Keratinocyte (primary cell): ENCODE data around the gene KRT4. TPM values are rescaled to one million over a fixed set of nuclear protein-coding genes. Genes with fewer than 3 reads are reported as not detected.

Experiments
- DNase-seq: peaks from one replicate; pipeline ENCODE4 v3.0.0-alpha.2; 2011; ENCODE audit warnings: low read depth, missing footprints, low spot score
- FAIRE-seq: peaks from 2 replicates; lab custom pipeline; 2011; peaks lifted over from hg19 to GRCh38; lab: Jason Lieb, UNC
- H2AFZ ChIP-seq: 2 replicates; pipeline ENCODE4 v1.6.0; 2012; ENCODE audit warnings: low read length, control low read depth, inconsistent platforms; ENCODE audit not compliant: control insufficient read depth
- H3K27ac ChIP-seq: 2 replicates; pipeline ENCODE4 v1.5.1; 2011; ENCODE audit warnings: low read length; ENCODE audit not compliant: control insufficient read depth, insufficient read depth
- H3K27me3 ChIP-seq: 3 replicates; pipeline ENCODE4 v1.6.0; 2011; ENCODE audit warnings: low read length; ENCODE audit not compliant: control insufficient read depth, insufficient read depth; ENCODE audit errors: extremely low read depth
- H3K36me3 ChIP-seq, 2 experiments: 2 replicates in 1 of 2; 3 replicates in 1 of 2; pipeline ENCODE4 v1.5.1; 2011; ENCODE audit warnings: low read length in 2 of 2, mild to moderate bottlenecking in 1 of 2; ENCODE audit not compliant: control insufficient read depth in 2 of 2, insufficient read depth in 2 of 2; ENCODE audit errors: extremely low read depth in 1 of 2
- H3K4me1 ChIP-seq: 3 replicates; pipeline ENCODE4 v1.5.1; 2011; ENCODE audit warnings: low read length; ENCODE audit not compliant: control insufficient read depth, insufficient read depth; ENCODE audit errors: extremely low read depth
- H3K4me2 ChIP-seq: 3 replicates; pipeline ENCODE4 v1.6.0; 2011; ENCODE audit warnings: low read depth, low read length; ENCODE audit not compliant: control insufficient read depth, insufficient read depth; ENCODE audit errors: extremely low read depth
- H3K4me3 ChIP-seq, 3 experiments: fragments of 200-600 bp in 1 of 3; sonication (generic) in 1 of 3; 2 replicates in 2 of 3; 3 replicates in 1 of 3; pipeline ENCODE4 v1.5.1; 2011 to 2016; ENCODE audit warnings: low read length in 3 of 3, mild to moderate bottlenecking in 3 of 3, control low read depth in 2 of 3, inconsistent platforms in 1 of 3, low read depth in 1 of 3, mixed read lengths in 1 of 3, mixed run types in 1 of 3, moderate library complexity in 1 of 3; ENCODE audit not compliant: control insufficient read depth in 2 of 3, insufficient read depth in 2 of 3; ENCODE audit errors: extremely low read depth in 1 of 3
- H3K79me2 ChIP-seq: 2 replicates; pipeline ENCODE4 v1.6.0; 2012; ENCODE audit warnings: low read length; ENCODE audit not compliant: control insufficient read depth, insufficient read depth
- H3K9ac ChIP-seq: 3 replicates; pipeline ENCODE4 v1.6.0; 2011; ENCODE audit warnings: low read length; ENCODE audit not compliant: control insufficient read depth, insufficient read depth; ENCODE audit errors: extremely low read depth
- H3K9me1 ChIP-seq: 3 replicates; pipeline ENCODE4 v1.6.0; 2011; ENCODE audit warnings: low read length; ENCODE audit not compliant: control insufficient read depth, insufficient read depth; ENCODE audit errors: extremely low read depth
- H3K9me3 ChIP-seq: 2 replicates; pipeline ENCODE4 v1.5.1; 2012; ENCODE audit warnings: low read depth, low read length; ENCODE audit not compliant: control insufficient read depth
- H4K20me1 ChIP-seq: 3 replicates; pipeline ENCODE4 v1.6.0; 2011; ENCODE audit warnings: low read length; ENCODE audit not compliant: control insufficient read depth, insufficient read depth; ENCODE audit errors: extremely low read depth
- EZH2 ChIP-seq: IDR thresholded peaks from one replicate; pipeline ENCODE4 v1.6.1; 2012; ENCODE audit warnings: inconsistent platforms, mild to moderate bottlenecking, low read length, moderate library complexity
- dilution Hi-C: fragments of 300-500 bp; cut with MboI; formaldehyde crosslinking; loops from one replicate; pipeline ENCODE4 v1.7.0; 2020; ENCODE audit warnings: low sequenced_read_pairs; ENCODE audit not compliant: extremely low pct_ligation_motif_present
- polyA plus RNA-seq, 5 experiments: library from polyadenylated mRNA; depleted of rRNA in 3 of 5; stranded (reverse) in 3 of 5; stranded (forward) in 1 of 5; unstranded in 1 of 5; fragments of >200 nt; gene quantifications; 1 replicate in 1 of 5; 2 replicates in 3 of 5; 3 replicates in 1 of 5; pipeline versions ENCODE4 v1.2.1 to v1.2.3, GENCODE V29; 2011 to 2012; ENCODE audit warnings: missing spikeins in 2 of 5, low read depth in 1 of 5, low replicate concordance in 1 of 5
- TF ChIP-seq, protein P1 (sequence below), 3 experiments: IDR thresholded peaks in 1 of 3; conservative IDR thresholded peaks in 1 of 3; optimal IDR thresholded peaks in 1 of 3; 2 replicates in 2 of 3; 3 replicates in 1 of 3; pipeline versions ENCODE3 to v1.5.1; 2011; ENCODE audit warnings: low read length in 3 of 3, mild to moderate bottlenecking in 3 of 3, moderate library complexity in 2 of 3, control low read depth in 1 of 3, inconsistent platforms in 1 of 3; ENCODE audit not compliant: insufficient read depth in 2 of 3; ENCODE audit errors: extremely low read depth in 1 of 3

KRT4 gene
- polyA plus RNA-seq, 1 donor (not counting 4 experiments of a cell fraction or from before 2014, with no cell fraction given), result 2.0 TPM

DNA sequence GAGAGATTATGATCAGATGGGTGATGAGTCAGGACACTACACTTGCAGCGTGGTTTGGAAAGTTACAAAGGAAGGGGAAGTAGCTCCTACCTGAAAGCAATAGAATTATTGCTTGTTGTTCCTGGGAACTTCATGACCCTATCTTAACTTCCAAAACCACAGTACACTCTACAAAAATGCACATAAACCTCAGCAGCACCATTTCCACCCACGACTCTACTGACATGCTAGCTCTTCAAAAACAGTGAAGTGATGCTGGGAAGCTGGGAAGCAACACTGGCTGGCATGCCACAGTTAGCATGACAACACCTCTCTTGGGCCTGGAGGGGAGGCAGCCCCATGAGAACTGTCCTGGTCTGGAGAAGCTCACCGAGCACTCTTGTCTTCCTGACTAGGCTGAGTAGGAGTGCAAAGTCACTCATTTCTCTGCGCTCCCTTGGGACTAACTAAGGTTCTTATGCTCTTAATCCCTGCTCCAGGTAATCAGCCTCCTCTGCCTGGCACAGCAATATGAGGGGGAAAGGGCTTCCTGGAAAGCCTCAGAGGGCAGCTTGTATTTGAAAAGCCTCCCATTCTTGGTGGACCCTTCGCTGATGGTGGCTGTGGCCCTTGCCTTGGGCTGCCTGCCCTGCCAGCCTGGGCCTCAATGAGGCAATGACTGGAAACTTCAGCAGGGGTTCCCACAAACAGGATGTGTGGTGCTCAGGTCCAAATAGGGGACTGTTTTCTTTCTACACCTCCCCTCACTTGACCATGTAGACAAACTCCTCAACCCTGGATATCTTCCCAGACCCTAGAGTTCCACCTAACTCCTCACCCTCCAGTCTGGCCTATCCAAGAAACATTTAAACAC, 19.2 kb downstream of the KRT4 start:
- Histone ChIP-seq H3K27me3 (peaks cover 30% of the 10 kb centered on the region), H3K4me3 (no peak overlapping the region), H3K4me2 (peak overlapping the region; percentile 6), H3K79me2 (no peaks in the 10 kb centered on the region), H4K20me1 (no peaks in the 10 kb centered on the region), H3K4me1 (peaks cover 39% of the 10 kb centered on the region), H2AFZ (no peak overlapping the region), H3K9me1 (no peaks in the 10 kb centered on the region), H3K27ac (no peak overlapping the region), H3K9ac (no peak overlapping the region), H3K36me3 (no peaks in the 10 kb centered on the region), H3K9me3 (no peaks in the 10 kb centered on the region)
- dilution Hi-C loops, result no loop called here
- DNase-seq, result peak; percentile 17
- TF ChIP-seq, protein P1, sequence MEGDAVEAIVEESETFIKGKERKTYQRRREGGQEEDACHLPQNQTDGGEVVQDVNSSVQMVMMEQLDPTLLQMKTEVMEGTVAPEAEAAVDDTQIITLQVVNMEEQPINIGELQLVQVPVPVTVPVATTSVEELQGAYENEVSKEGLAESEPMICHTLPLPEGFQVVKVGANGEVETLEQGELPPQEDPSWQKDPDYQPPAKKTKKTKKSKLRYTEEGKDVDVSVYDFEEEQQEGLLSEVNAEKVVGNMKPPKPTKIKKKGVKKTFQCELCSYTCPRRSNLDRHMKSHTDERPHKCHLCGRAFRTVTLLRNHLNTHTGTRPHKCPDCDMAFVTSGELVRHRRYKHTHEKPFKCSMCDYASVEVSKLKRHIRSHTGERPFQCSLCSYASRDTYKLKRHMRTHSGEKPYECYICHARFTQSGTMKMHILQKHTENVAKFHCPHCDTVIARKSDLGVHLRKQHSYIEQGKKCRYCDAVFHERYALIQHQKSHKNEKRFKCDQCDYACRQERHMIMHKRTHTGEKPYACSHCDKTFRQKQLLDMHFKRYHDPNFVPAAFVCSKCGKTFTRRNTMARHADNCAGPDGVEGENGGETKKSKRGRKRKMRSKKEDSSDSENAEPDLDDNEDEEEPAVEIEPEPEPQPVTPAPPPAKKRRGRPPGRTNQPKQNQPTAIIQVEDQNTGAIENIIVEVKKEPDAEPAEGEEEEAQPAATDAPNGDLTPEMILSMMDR (optimal IDR thresholded peaks at IDR 0.05 in 1 of 3, IDR thresholded peaks at IDR 0.05 in 1 of 3, conservative IDR thresholded peaks at IDR 0.05 in 1 of 3; ENCODE audit: extremely low read depth in 1 of 3, insufficient read depth in 2 of 3, low read length in 3 of 3), result no peak
- TF ChIP-seq EZH2, result no peak
- peak; percentile 95 for FAIRE-seq

DNA sequence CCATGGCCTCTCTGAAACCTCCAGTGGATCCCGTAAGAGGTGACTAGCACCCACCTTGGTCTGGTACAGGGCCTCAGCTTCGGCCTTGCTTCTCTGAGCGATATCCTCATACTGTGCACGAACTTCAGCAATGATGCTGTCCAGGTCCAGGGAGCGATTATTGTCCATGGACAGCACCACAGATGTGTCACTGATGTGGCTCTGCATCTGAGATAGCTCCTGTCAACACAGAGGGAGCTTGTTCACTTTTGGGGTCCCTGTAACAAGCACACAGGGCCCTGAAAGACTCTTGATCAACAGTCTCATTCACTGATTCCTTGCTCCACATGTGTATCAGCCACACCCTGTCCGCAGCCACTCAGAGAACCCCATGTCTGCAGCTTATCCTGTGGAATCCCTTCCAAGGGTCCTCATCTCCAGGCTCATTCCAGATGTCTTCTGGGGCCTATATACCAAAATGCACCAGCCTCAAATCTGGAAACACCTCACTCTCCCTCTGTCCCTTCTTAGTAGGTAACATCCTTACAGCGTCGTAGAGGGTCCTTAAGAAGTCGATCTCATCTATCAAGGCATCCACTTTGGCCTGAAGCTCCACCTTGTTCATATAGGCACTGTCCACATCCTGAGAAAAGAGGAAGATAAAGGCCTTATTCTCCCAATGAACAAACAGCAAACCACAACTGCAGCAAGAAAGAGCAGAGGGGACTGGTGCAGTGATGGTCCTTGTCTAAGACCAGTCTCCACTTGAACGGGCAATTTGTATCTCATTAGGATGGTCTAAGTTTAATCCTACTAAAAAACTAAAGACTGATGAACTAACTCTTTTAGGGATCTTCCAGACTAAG, 21.5 kb downstream of the KRT4 start:
- Histone ChIP-seq H3K4me1 (peaks cover 17% of the 10 kb centered on the region), H3K36me3 (no peaks in the 10 kb centered on the region), H3K4me3 (no peak overlapping the region), H3K79me2 (no peaks in the 10 kb centered on the region), H3K27ac (no peak overlapping the region), H3K4me2 (no peak overlapping the region), H2AFZ (no peak overlapping the region), H3K27me3 (peaks cover 51% of the 10 kb centered on the region), H3K9me1 (no peaks in the 10 kb centered on the region), H3K9ac (no peak overlapping the region), H4K20me1 (no peaks in the 10 kb centered on the region), H3K9me3 (no peaks in the 10 kb centered on the region)
- peak; percentile 35 for TF ChIP-seq EZH2
- TF ChIP-seq, protein P1 (optimal IDR thresholded peaks at IDR 0.05 in 1 of 3, IDR thresholded peaks at IDR 0.05 in 1 of 3, conservative IDR thresholded peaks at IDR 0.05 in 1 of 3; ENCODE audit: extremely low read depth in 1 of 3, insufficient read depth in 2 of 3, low read length in 3 of 3), result no peak
- DNase-seq (no peak), FAIRE-seq (no peak)
- dilution Hi-C loops, result no loop called here
